H1 (cell line): ENCODE data around the gene GAS2L1. TPM values are rescaled to one million over a fixed set of nuclear protein-coding genes. Genes with fewer than 3 reads are reported as not detected.

Experiments used
- CTCF ChIA-PET: fragments of 300-600 bp; sonication (Branson Sonifier 250); formaldehyde crosslinking; loops from one replicate; lab custom pipeline; 2021; ENCODE audit not compliant: partially characterized antibody; lab: Charles Lee
- POLR2A ChIA-PET: fragments of 300-600 bp; sonication (Branson Sonifier 250); formaldehyde crosslinking; loops from one replicate; lab custom pipeline; 2021; ENCODE audit warnings: inconsistent platforms; ENCODE audit not compliant: partially characterized antibody; lab: Charles Lee
- DNase-seq, 2 experiments: peaks; one replicate each; pipeline versions ENCODE4 v3.0.0 to v3.0.0-alpha.2; 2010 to 2022; ENCODE audit warnings: low spot score in 2 of 2, low read depth in 1 of 2, mixed read lengths in 1 of 2
- FAIRE-seq: peaks from 2 replicates; lab custom pipeline; 2011; peaks lifted over from hg19 to GRCh38; lab: Jason Lieb, UNC
- H2AFZ ChIP-seq: 2 replicates; pipeline ENCODE4 v1.8.1; 2012; ENCODE audit warnings: low read length, inconsistent platforms
- H2AK5ac ChIP-seq: 2 replicates; pipeline ENCODE4 v1.6.1; 2013; ENCODE audit warnings: low read depth, low read length
- H2BK120ac ChIP-seq: replicated peaks from 2 replicates; pipeline ENCODE3; 2013; ENCODE audit warnings: low read depth, low read length, inconsistent platforms
- H2BK12ac ChIP-seq: 2 replicates; pipeline ENCODE4 v1.6.1; 2013; ENCODE audit warnings: low read depth, low read length
- H2BK15ac ChIP-seq: 2 replicates; pipeline ENCODE4 v1.6.1; 2013; ENCODE audit warnings: low read length
- H2BK20ac ChIP-seq: 2 replicates; pipeline ENCODE4 v1.6.1; 2013; ENCODE audit warnings: low read length
- H2BK5ac ChIP-seq: 2 replicates; pipeline ENCODE4 v1.6.1; 2013; ENCODE audit warnings: low read depth, low read length
- H3K14ac ChIP-seq: 2 replicates; pipeline ENCODE4 v1.6.1; 2013; ENCODE audit warnings: inconsistent platforms; ENCODE audit not compliant: insufficient read length
- H3K18ac ChIP-seq: 2 replicates; pipeline ENCODE4 v1.6.1; 2013; ENCODE audit warnings: low read length; ENCODE audit errors: extremely low read depth
- H3K23ac ChIP-seq: 2 replicates; pipeline ENCODE4 v1.6.1; 2013; ENCODE audit warnings: inconsistent platforms; ENCODE audit not compliant: insufficient read length
- H3K23me2 ChIP-seq: 2 replicates; pipeline ENCODE4 v1.6.1; 2013; ENCODE audit warnings: low read depth, low read length
- H3K27ac ChIP-seq: 2 replicates; pipeline ENCODE4 v1.6.1; 2011; ENCODE audit warnings: low read depth, low read length, inconsistent platforms
- H3K27me3 ChIP-seq, 4 experiments: replicated peaks in 1 of 4; 1 replicate in 1 of 4; 2 replicates in 3 of 4; pipeline versions ENCODE4 v1.6.1 to v1.8.1; 2011 to 2013; ENCODE audit warnings: low read length in 3 of 4, mild to moderate bottlenecking in 3 of 4, inconsistent platforms in 2 of 4, mixed read lengths in 2 of 4, moderate library complexity in 1 of 4; ENCODE audit not compliant: control insufficient read depth in 3 of 4, insufficient read depth in 3 of 4; ENCODE audit errors: extremely low read depth in 1 of 4
- H3K36me3 ChIP-seq, 4 experiments: 2 replicates each; pipeline versions ENCODE4 v1.6.1 to v1.8.1; 2011 to 2013; ENCODE audit warnings: mild to moderate bottlenecking in 4 of 4, low read length in 3 of 4, moderate library complexity in 2 of 4, control low read depth in 1 of 4, inconsistent platforms in 1 of 4; ENCODE audit not compliant: insufficient read depth in 4 of 4, control insufficient read depth in 2 of 4
- H3K4ac ChIP-seq: replicated peaks from 2 replicates; pipeline ENCODE3; 2013; ENCODE audit warnings: low read length, low read depth, mixed read lengths, inconsistent platforms; ENCODE audit not compliant: insufficient read length
- H3K4me1 ChIP-seq, 4 experiments: replicated peaks in 1 of 4; 1 replicate in 1 of 4; 2 replicates in 3 of 4; pipeline versions ENCODE4 v1.6.1 to v1.8.1; 2011 to 2013; ENCODE audit warnings: low read length in 3 of 4, inconsistent platforms in 2 of 4, mixed read lengths in 1 of 4; ENCODE audit not compliant: insufficient read depth in 4 of 4, control insufficient read depth in 3 of 4
- H3K4me2 ChIP-seq, 2 experiments: 2 replicates each; pipeline versions ENCODE4 v1.6.1 to v1.8.1; 2011 to 2013; ENCODE audit warnings: low read depth in 2 of 2, low read length in 2 of 2, control low read depth in 1 of 2, inconsistent platforms in 1 of 2, mild to moderate bottlenecking in 1 of 2; ENCODE audit not compliant: insufficient read depth in 1 of 2
- H3K4me3 ChIP-seq, 4 experiments: fragments of 200-600, 300-600 bp in 1 of 4; sonication (generic), shearing (Covaris generic), sonication (Bioruptor Twin) in 1 of 4; 2 replicates each; pipeline versions ENCODE4 v1.5.1 to v1.8.1; 2011 to 2016; ENCODE audit warnings: low read length in 4 of 4, low read depth in 3 of 4, control low read depth in 2 of 4, inconsistent platforms in 2 of 4, mild to moderate bottlenecking in 2 of 4, mixed read lengths in 1 of 4, moderate library complexity in 1 of 4; ENCODE audit not compliant: insufficient read depth in 2 of 4; ENCODE audit errors: extremely low read depth in 1 of 4
- H3K56ac ChIP-seq: replicated peaks from 2 replicates; pipeline ENCODE3; 2013; ENCODE audit warnings: low read depth, mild to moderate bottlenecking, mixed read lengths, low read length, inconsistent platforms; ENCODE audit not compliant: insufficient read length
- H3K79me1 ChIP-seq: 2 replicates; pipeline ENCODE4 v1.6.1; 2013; ENCODE audit warnings: low read depth, low read length, control low read depth
- H3K79me2 ChIP-seq, 2 experiments: 2 replicates each; pipeline versions ENCODE4 v1.6.1 to v1.8.1; 2012 to 2013; ENCODE audit warnings: low read length in 2 of 2, mild to moderate bottlenecking in 2 of 2, inconsistent platforms in 1 of 2; ENCODE audit not compliant: insufficient read depth in 2 of 2, control insufficient read depth in 1 of 2
- H3K9ac ChIP-seq, 4 experiments: replicated peaks in 1 of 4; 1 replicate in 1 of 4; 2 replicates in 3 of 4; pipeline versions ENCODE4 v1.6.1 to v1.8.1; 2011 to 2013; ENCODE audit warnings: low read depth in 3 of 4, low read length in 3 of 4, control low read depth in 2 of 4, mild to moderate bottlenecking in 2 of 4, moderate library complexity in 2 of 4, inconsistent platforms in 1 of 4; ENCODE audit errors: extremely low read depth in 1 of 4
- H3K9me3 ChIP-seq, 2 experiments: 2 replicates each; pipeline versions ENCODE4 v1.6.1 to v1.8.1; 2012 to 2013; ENCODE audit warnings: mild to moderate bottlenecking in 2 of 2, moderate library complexity in 2 of 2, control low read depth in 1 of 2, inconsistent platforms in 1 of 2, low read depth in 1 of 2, low read length in 1 of 2, mixed read lengths in 1 of 2; ENCODE audit not compliant: insufficient read depth in 2 of 2
- H4K20me1 ChIP-seq, 2 experiments: replicated peaks in 1 of 2; 2 replicates each; pipeline versions ENCODE3 to v1.8.1; 2011 to 2013; ENCODE audit warnings: inconsistent platforms in 2 of 2, low read length in 2 of 2, mild to moderate bottlenecking in 1 of 2; ENCODE audit not compliant: insufficient read depth in 2 of 2, control insufficient read depth in 1 of 2
- H4K5ac ChIP-seq: 2 replicates; pipeline ENCODE4 v1.6.1; 2013; ENCODE audit warnings: low read length, low read depth, mixed read lengths, inconsistent platforms; ENCODE audit not compliant: insufficient read length
- H4K8ac ChIP-seq: 2 replicates; pipeline ENCODE4 v1.8.0; 2013; ENCODE audit warnings: mild to moderate bottlenecking, moderate library complexity, low read length, inconsistent platforms; ENCODE audit not compliant: insufficient read depth; ENCODE audit errors: extremely low read depth
- H4K91ac ChIP-seq: replicated peaks from 2 replicates; pipeline ENCODE3; 2013; ENCODE audit warnings: low read length, mixed read lengths, inconsistent platforms; ENCODE audit not compliant: insufficient read length
- ASH2L ChIP-seq: fragments of 200-600, 300-600 bp; sonication (generic); IDR thresholded peaks from one replicate; pipeline ENCODE4 v1.7.1; 2017; ENCODE audit warnings: low read length
- CHD1 ChIP-seq: IDR thresholded peaks from 2 replicates; pipeline ENCODE4 v1.6.1; 2012; ENCODE audit warnings: low read depth, low read length, improper control_type of control experiment
- EGR1 ChIP-seq: IDR thresholded peaks from 2 replicates; pipeline ENCODE4 v1.6.1; 2011; ENCODE audit warnings: low read depth, low read length, borderline replicate concordance
- HDAC2 ChIP-seq, 2 experiments: fragments of 300-600 bp in 1 of 2; sonication (generic) in 1 of 2; IDR thresholded peaks; 2 replicates each; pipeline ENCODE4 v1.6.1; 2011 to 2012; ENCODE audit warnings: low read depth in 2 of 2, low read length in 2 of 2, mild to moderate bottlenecking in 2 of 2, moderate library complexity in 2 of 2, borderline replicate concordance in 1 of 2, inconsistent platforms in 1 of 2
- HDAC6 ChIP-seq: IDR thresholded peaks from one replicate; pipeline ENCODE4 v1.7.1; 2012; ENCODE audit warnings: low read depth, mild to moderate bottlenecking, inconsistent platforms, low read length, moderate library complexity
- KDM1A ChIP-seq: fragments of 200-600, 300-600 bp; sonication (generic); IDR thresholded peaks from 2 replicates; pipeline ENCODE4 v1.7.1; 2016; ENCODE audit warnings: mild to moderate bottlenecking, low read length, borderline replicate concordance
- POLR2AphosphoS5 ChIP-seq: IDR thresholded peaks from 2 replicates; pipeline ENCODE4 v1.6.1; 2011; ENCODE audit warnings: low read depth, low read length
- SAP30 ChIP-seq: fragments of 300-600 bp; sonication (generic); IDR thresholded peaks from 2 replicates; pipeline ENCODE4 v1.7.1; 2012; ENCODE audit warnings: low read length, moderate library complexity, mild to moderate bottlenecking, inconsistent platforms; ENCODE audit not compliant: insufficient read depth, insufficient replicate concordance
- WGBS, 2 experiments: shearing (Covaris generic) in 1 of 2; methylation state at CpG; one replicate each; pipeline versions ENCODE4 v1.1.6 to v1.1.7; 2013 to 2015; ENCODE audit warnings: low lambda C conversion rate in 2 of 2, mixed read lengths in 2 of 2, inconsistent platforms in 1 of 2, low coverage in 1 of 2, missing lambda C conversion rate in 1 of 2; ENCODE audit not compliant: insufficient replicate concordance in 2 of 2, insufficient coverage in 1 of 2, insufficient read length in 1 of 2; ENCODE audit errors: extremely low coverage in 1 of 2, missing lambda C conversion rate in 1 of 2; 5-methylcytosine and 5-hydroxymethylcytosine counted together
- polyA plus RNA-seq, 7 experiments: library from polyadenylated mRNA; depleted of rRNA in 3 of 7; stranded (reverse) in 5 of 7; unstranded in 2 of 7; fragments of >200 nt in 5 of 7; fragments of 200-250 nt in 2 of 7; gene quantifications; 1 replicate in 5 of 7; 2 replicates in 1 of 7; 4 replicates in 1 of 7; pipeline versions ENCODE4 v1.2.1 to v1.2.3, GENCODE V29; 2011 to 2013; ENCODE audit warnings: missing spikeins in 2 of 7, mixed read lengths in 2 of 7
- total RNA-seq: library from RNA; stranded (reverse); fragmentation: NEBNext Ultra II Directional; extraction: Animal tissue kit (Norgen Biotek cat#: 25700); gene quantifications from 2 replicates; pipeline ENCODE4 v1.2.1, GENCODE V29; 2021

Gene GAS2L1
- total and polyA plus RNA-seq, 2 of the 8 experiments (the other 6 are each of a cell fraction or from before 2014, with no cell fraction given), result 3.6 to 10.1 TPM

- Histone ChIP-seq H2BK20ac (no peak overlapping the region), H3K9ac (no peak overlapping the region), H3K23me2 (no peaks in the 10 kb centered on the region), H4K91ac (no peak overlapping the region), H2BK15ac (no peak overlapping the region), H4K20me1 (peaks cover 3 to 5% of the 10 kb centered on the region in 2 experiments), H4K8ac (no peak overlapping the region), H3K23ac (no peak overlapping the region), H3K36me3 (peaks cover 4 to 11% (median 9%) of the 10 kb centered on the region in 4 experiments; a peak in 6 of 8 replicates), H3K4ac (no peak overlapping the region), H3K27ac (no peak overlapping the region), H3K4me3 (no peak overlapping the region), H2AK5ac (no peak overlapping the region), H3K4me1 (no peaks in the 10 kb centered on the region; a peak in 1 of 7 replicates), H2BK5ac (no peak overlapping the region), H2BK12ac (no peak overlapping the region), H2AFZ (no peak overlapping the region), H2BK120ac (no peak overlapping the region), H3K27me3 (no peaks in the 10 kb centered on the region), H4K5ac (no peak overlapping the region), H3K14ac (no peak overlapping the region), H3K18ac (no peak overlapping the region), H3K9me3 (no peaks in the 10 kb centered on the region), H3K79me2 (no peaks in the 10 kb centered on the region), H3K56ac (no peak overlapping the region), H3K79me1 (no peaks in the 10 kb centered on the region), H3K4me2 (no peak overlapping the region)
- CTCF ChIA-PET, result interaction anchor here (0.6 to 3.1 kb wide), 10 partner anchors 10 to 53 kb away, joined by 3 to 14 read pairs (median 3); no protein-coding TSS in a partner anchor
- 90% methylated on average over 15 of the region's 15 CpGs; no CpG with 5 or more reads in 1 of the 2 experiments for WGBS, 2 experiments
- FAIRE-seq (no peak), DNase-seq (no peak)
- POLR2A ChIA-PET, result interaction anchor here (1.0 to 1.6 kb wide), 3 partner anchors 21 to 49 kb away, joined by 3 read pairs; partner anchors contain the start of gene GAS2L1
- TF ChIP-seq POLR2AphosphoS5, result no peak
- TF ChIP-seq HDAC6, result no peak
- TF ChIP-seq EGR1, result no peak
- TF ChIP-seq SAP30, result no peak
- TF ChIP-seq KDM1A, result no peak
- no peak for TF ChIP-seq ASH2L
- no peak for TF ChIP-seq HDAC2 (IDR thresholded peaks at IDR 0.05; ENCODE audit: borderline replicate concordance in 1 of 2, low read depth in 2 of 2, low read length in 2 of 2)
- no peak for TF ChIP-seq CHD1
These were observed 20.8 kb downstream of the GAS2L1 start for GRCh38 chr22:29327089-29327764.
